ENCODE data around the gene PHLDB2. TPM values are rescaled to one million over a fixed set of nuclear protein-coding genes. Genes with fewer than 3 reads are reported as not detected.

The PHLDB2 gene
- total and polyA plus RNA-seq, 10 of the 15 experiments (the other 5 are each of a cell fraction or from before 2014, with no cell fraction given): 0.03 to 0.67 (median 0.40) TPM

- TF ChIP-seq EGR1 (IDR thresholded peaks at IDR 0.05; ENCODE audit: borderline replicate concordance in 1 of 2, low read depth in 2 of 2, low read length in 2 of 2): no peak
- TF ChIP-seq MTA2 (IDR thresholded peaks at IDR 0.05; ENCODE audit: low read depth): no peak
- TF ChIP-seq, protein P1, sequence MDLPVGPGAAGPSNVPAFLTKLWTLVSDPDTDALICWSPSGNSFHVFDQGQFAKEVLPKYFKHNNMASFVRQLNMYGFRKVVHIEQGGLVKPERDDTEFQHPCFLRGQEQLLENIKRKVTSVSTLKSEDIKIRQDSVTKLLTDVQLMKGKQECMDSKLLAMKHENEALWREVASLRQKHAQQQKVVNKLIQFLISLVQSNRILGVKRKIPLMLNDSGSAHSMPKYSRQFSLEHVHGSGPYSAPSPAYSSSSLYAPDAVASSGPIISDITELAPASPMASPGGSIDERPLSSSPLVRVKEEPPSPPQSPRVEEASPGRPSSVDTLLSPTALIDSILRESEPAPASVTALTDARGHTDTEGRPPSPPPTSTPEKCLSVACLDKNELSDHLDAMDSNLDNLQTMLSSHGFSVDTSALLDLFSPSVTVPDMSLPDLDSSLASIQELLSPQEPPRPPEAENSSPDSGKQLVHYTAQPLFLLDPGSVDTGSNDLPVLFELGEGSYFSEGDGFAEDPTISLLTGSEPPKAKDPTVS (IDR thresholded peaks at IDR 0.05; ENCODE audit: low read depth, low read length): no peak
- Histone ChIP-seq H3K79me2 (ENCODE audit: control insufficient read depth, insufficient read depth, low read length) (no peaks in the 10 kb centered on the region), H4K20me1 (ENCODE audit: control insufficient read depth, insufficient read depth) (no peaks in the 10 kb centered on the region), H3K4me1 (ENCODE audit: control insufficient read depth, insufficient read depth, low read length) (no peaks in the 10 kb centered on the region), H3K4me2 (ENCODE audit: control insufficient read depth, insufficient read depth) (no peak overlapping the region), H3K9me3 (replicated peaks; ENCODE audit: control insufficient read depth, insufficient read depth, low read length) (no peaks in the 10 kb centered on the region), H3K27ac (ENCODE audit: control insufficient read depth, insufficient read depth) (no peak overlapping the region), H3K9ac (ENCODE audit: control insufficient read depth, insufficient read depth, low read length) (no peak overlapping the region), H2AFZ (ENCODE audit: control insufficient read depth, low read depth, low read length) (no peak overlapping the region), H3K4me3 (no peak overlapping the region), H3K36me3 (ENCODE audit: control insufficient read depth in 2 of 2, insufficient read depth in 2 of 2, low read length in 1 of 2) (no peaks in the 10 kb centered on the region), H3K27me3 (replicated peaks in 1 of 2; ENCODE audit: control insufficient read depth in 2 of 2, insufficient read depth in 2 of 2, low read length in 1 of 2) (no peaks in the 10 kb centered on the region)
- CTCF ChIA-PET: interaction anchor here (1.0 to 1.7 kb wide), 3 partner anchors 10 to 63 kb away, joined by 3 to 11 read pairs (median 4); no protein-coding TSS in a partner anchor
- in situ Hi-C loops (cut with MboI): no loop called here
- 32% methylated on average over 4 of the region's 4 CpGs for WGBS (ENCODE audit: insufficient coverage, insufficient replicate concordance, low lambda C conversion rate, missing lambda C conversion rate)
- ATAC-seq: no peak
- RAD21 ChIA-PET (ENCODE audit: unreplicated experiment): no interaction called here
- SMC1A ChIA-PET (ENCODE audit: uncharacterized antibody, unreplicated experiment): interaction anchor here (1.0 to 1.3 kb wide), 2 partner anchors 11 to 13 kb away, joined by 3 to 4 read pairs; no protein-coding TSS in a partner anchor
- no TSS peak for BruUV-seq (replicated peaks)
- no peak for DNase-seq (ENCODE audit: low read depth, low spot score)
- POLR2A ChIA-PET: no interaction called here
- intact Hi-C loops (cut with micrococcal nuclease; ENCODE audit: unreplicated experiment): no loop called here
- FAIRE-seq: no peak
These were observed 45.5 kb downstream of the PHLDB2 start for GRCh38 chr3:111904376-111905241.
